Stimulated activated naive CD8-positive, alpha-beta T cell treated with anti-CD3 and anti-CD28 coated beads, Interleukin-15, Interleukin-2, amounts not matched to agents 100 U/mL and 50 U/mL, for 24 hours (primary cell): ENCODE measurements around the gene SMAD2.

Source experiments
- ATAC-seq: fragments of 150-1000 bp; cut with Tn5 transposase; one replicate; pipeline ENCODE4 v1.10.0; 2021
- DNase-seq: peaks from one replicate; pipeline ENCODE4 v3.0.0; 2021

Gene SMAD2

GRCh38 chr18:47931718-47932103, 1.3 kb upstream of the SMAD2 start:
- ATAC-seq (no peak), DNase-seq (peak; percentile 30)

GRCh38 chr18:47930931-47931717, 665 bp upstream of the SMAD2 start:
- ATAC-seq: peak; percentile 84
- DNase-seq: peak; percentile 94

- ATAC-seq (peak; percentile 6), DNase-seq (no peak)
Observed at GRCh38 chr18:47929681-47930198, 719 bp downstream of the SMAD2 start.

- DNase-seq (no peak), ATAC-seq (no peak)
Observed at GRCh38 chr18:47928466-47928865, 2.0 kb downstream of the SMAD2 start.

- DNase-seq (no peak), ATAC-seq (no peak)
Observed at GRCh38 chr18:47926101-47926850, 4.2 kb downstream of the SMAD2 start.

- ATAC-seq (no peak), DNase-seq (no peak)
Observed at GRCh38 chr18:47919916-47920315, 10.5 kb downstream of the SMAD2 start.

GRCh38 chr18:47917923-47918610, 12.4 kb downstream of the SMAD2 start:
- ATAC-seq: peak; percentile 67
- no peak for DNase-seq

- DNase-seq: no peak
- no peak for ATAC-seq
Observed at GRCh38 chr18:47915930-47916329, 14.5 kb downstream of the SMAD2 start.

- no peak for DNase-seq
- ATAC-seq: no peak
Observed at GRCh38 chr18:47915229-47915628, 15.2 kb downstream of the SMAD2 start.

- ATAC-seq (peak; percentile 13), DNase-seq (no peak)
Observed at GRCh38 chr18:47912794-47913585, 17.5 kb downstream of the SMAD2 start.

- ATAC-seq (peak; percentile 87), DNase-seq (no peak)
Observed at GRCh38 chr18:47912343-47912742, 18.1 kb downstream of the SMAD2 start.

GRCh38 chr18:47911877-47912276, 18.6 kb downstream of the SMAD2 start:
- no peak for DNase-seq
- no peak for ATAC-seq

GRCh38 chr18:47909484-47909883, 21.0 kb downstream of the SMAD2 start:
- DNase-seq: no peak

GRCh38 chr18:47908592-47908991, 21.9 kb downstream of the SMAD2 start:
- DNase-seq (no peak), ATAC-seq (no peak)

More at GRCh38 chr18:47909484-47909883, 21.0 kb downstream of the SMAD2 start:
- no peak for ATAC-seq

GRCh38 chr18:47906408-47906807, 24.1 kb downstream of the SMAD2 start:
- ATAC-seq (no peak), DNase-seq (no peak)

GRCh38 chr18:47903809-47904208, 26.6 kb downstream of the SMAD2 start:
- ATAC-seq (no peak), DNase-seq (no peak)

- ATAC-seq (peak; percentile 57), DNase-seq (no peak)
Observed at GRCh38 chr18:47901624-47902362, 28.7 kb downstream of the SMAD2 start.

GRCh38 chr18:47899107-47899840, 31.2 kb downstream of the SMAD2 start:
- no peak for ATAC-seq
- no peak for DNase-seq

- no peak for DNase-seq
- ATAC-seq: no peak
Observed at GRCh38 chr18:47898696-47899095, 31.8 kb downstream of the SMAD2 start.

- ATAC-seq (no peak), DNase-seq (no peak)
Observed at GRCh38 chr18:47898055-47898454, 32.4 kb downstream of the SMAD2 start.
